Activated T-helper 1 cell treated with Interleukin-2 at 50 U/mL for 16 hours (primary cell): ENCODE results near the gene PRKCZ.

ENCODE experiments used
- DNase-seq: peaks from one replicate; pipeline ENCODE4 v3.0.0-alpha.2; 2020; ENCODE audit warnings: low read depth

PRKCZ gene

GRCh38 chr1:2156866-2157265 is 106.7 kb downstream of the PRKCZ start:
- no peak for DNase-seq

- no peak for DNase-seq
Observed at GRCh38 chr1:2157856-2158255, 107.6 kb downstream of the PRKCZ start.

- DNase-seq, result no peak
Observed at GRCh38 chr1:2158272-2158671, 108.1 kb downstream of the PRKCZ start.

DNA sequence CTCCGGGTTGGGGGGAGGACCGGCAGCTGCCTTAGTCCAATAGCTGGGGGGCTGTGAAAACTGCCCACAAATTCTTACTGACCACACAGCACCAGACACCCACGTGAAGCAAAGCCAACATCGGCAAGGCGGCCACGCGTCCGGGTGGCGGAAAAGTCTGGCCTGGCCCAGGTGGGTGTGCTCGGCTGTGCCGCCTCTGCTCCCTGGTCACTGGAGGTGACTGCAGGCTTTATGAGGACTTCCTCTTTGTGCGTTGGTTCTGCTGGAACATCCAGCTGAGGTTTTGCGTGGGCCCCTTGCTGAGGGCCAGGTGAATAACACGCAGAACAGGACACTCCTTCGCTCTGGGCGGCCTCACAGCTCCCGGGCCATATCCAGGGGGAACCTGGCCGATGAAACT is 108.9 kb downstream of the PRKCZ start:
- no peak for DNase-seq

DNA sequence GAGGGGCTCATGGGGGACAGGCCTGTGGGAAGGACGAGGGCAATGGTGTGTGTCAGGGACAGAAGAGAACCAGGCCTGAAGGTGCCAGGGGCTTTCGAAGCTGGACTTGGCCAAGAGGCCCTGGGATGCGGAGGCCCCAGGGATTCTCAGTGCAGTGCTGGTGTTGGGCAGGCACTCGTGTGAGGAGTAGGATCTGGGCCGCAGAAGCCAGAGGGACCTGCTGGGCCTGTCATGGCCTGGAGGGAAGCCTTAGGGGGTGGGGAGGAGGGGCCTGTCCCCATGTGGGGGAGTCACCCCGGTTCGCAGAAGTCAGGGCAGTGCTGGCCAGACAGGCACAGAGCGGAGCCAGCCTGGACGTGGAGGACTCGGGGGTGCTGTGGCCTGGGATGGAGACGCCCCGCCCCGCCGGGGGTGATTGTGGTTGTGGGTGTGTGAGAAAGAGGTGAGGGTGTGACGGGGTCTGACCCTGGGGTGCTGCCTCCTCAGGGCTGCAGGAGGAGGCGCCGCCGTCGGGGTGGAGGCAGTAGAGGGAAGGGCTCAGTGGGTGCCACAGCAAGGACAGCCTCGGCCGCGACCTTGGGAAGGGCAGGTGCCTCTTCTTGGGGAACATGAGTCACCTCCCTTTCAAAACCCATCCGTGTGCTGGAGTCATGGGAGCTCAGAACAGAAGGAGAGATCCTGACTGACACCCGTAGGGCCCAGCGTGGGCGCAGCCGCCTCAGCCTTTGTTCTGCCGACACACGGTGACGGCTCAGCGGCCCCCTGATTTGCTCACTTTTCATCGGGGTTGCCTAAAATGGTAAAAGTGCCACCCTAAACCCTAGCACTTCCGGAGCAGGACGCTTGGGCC is 110.5 kb downstream of the PRKCZ start:
- DNase-seq, result no peak

GRCh38 chr1:2163205-2163604 is 113.0 kb downstream of the PRKCZ start:
- DNase-seq, result no peak

DNA sequence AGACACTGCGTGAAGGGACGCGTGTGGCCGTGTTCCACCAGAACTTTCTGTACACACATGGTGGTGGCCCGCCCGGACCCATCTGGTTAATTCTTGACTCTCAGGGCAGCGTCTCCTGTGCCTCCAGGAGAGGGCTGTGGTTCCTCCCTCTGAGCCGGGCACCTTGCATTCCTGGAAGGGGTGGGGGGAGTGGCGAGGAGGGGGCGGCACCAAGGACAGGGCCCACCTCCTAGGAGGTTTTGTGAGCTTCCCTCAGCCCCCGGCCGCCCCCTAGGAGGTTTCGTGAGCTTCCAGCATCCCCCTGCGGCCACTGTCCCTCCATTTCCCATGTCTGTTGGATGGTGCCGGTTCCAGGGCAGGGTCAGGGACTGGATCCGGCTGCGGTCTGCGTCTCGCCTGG is 115.4 kb downstream of the PRKCZ start:
- DNase-seq, result no peak

DNA sequence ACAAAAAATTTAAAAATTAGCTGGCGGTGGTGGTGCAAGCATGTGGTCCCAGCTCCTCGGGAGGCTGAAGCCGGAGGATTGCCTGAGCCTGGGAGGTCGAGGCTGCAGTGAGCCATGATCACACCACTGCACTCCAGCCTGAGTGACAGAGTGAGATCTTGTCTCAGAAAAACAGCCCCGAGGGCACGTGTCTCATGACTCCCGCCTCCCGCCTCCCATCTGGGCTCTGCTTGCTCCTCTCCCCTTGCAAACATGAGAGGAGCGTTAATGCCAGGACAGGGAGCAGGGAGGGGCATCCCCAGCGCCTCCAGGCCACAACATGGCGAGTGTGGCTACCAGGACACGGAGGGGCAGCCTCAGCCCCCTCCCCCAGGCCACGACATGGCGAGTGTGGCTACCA is 116.0 kb downstream of the PRKCZ start:
- no peak for DNase-seq

DNA sequence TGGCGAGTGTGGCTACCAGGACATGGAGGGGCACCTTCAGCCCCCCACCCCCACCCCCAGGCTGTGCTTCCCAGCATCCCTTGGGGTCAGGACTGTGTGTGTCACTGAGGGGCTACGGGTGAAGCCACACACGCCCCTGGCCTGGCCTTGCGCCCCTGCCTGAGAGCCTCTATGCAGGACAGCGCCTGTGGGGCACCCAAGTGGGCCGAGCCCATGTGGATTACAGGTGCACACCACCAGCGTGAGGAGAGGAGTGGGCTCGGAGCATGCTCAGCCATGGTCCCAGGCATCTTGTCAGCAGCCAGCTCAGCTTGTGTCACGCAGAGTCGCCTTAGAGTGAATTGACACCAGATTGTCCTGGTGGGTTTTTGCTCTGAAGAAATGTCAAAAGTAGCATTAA is 116.5 kb downstream of the PRKCZ start:
- no peak for DNase-seq

- DNase-seq, result no peak
Observed at GRCh38 chr1:2168090-2168489, 117.9 kb downstream of the PRKCZ start.

DNA sequence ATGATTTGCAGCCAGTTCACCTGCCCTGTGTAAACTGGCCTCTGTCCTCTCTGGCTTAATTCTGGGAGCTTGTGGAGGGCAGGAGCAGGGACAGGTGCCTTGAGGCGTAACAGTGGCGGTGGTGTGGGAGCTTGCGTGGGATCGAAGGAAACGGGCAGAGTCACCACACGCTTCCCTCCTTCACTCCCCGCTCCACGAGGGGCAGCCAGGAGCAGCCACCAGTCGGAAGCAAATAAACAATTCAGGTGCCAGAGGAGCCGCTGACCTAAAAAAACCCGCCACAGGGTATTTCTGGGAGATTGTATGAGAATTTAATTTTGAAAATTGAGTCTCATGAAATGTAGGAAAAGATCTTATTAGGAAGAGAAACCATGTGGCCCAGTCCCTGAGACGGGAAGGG is 118.3 kb downstream of the PRKCZ start:
- no peak for DNase-seq

GRCh38 chr1:2169200-2169836 is 119.1 kb downstream of the PRKCZ start:
- DNase-seq, result no peak

DNA sequence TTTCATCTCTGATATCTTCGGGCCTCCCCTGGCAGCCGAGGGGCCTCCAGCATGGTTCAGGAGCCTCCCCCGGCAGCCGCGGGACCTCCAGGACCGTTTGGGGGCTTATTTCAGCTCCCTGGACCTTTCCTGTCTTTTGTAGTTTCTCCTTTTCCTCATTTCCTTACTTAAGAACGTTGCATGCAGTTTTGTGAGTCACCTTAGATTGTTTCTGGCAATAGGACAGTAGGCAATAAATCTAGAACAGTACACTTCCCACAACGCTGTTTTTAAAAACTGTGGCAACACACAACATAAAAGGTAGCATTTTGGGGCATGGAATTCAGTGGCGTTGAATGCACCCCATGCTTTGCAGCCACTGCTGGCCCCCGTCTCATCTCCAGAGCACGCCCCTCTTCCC is 120.0 kb downstream of the PRKCZ start:
- no peak for DNase-seq

- no peak for DNase-seq
Observed at GRCh38 chr1:2172012-2172411, 121.8 kb downstream of the PRKCZ start.

GRCh38 chr1:2172551-2173146 is 122.4 kb downstream of the PRKCZ start:
- no peak for DNase-seq

DNA sequence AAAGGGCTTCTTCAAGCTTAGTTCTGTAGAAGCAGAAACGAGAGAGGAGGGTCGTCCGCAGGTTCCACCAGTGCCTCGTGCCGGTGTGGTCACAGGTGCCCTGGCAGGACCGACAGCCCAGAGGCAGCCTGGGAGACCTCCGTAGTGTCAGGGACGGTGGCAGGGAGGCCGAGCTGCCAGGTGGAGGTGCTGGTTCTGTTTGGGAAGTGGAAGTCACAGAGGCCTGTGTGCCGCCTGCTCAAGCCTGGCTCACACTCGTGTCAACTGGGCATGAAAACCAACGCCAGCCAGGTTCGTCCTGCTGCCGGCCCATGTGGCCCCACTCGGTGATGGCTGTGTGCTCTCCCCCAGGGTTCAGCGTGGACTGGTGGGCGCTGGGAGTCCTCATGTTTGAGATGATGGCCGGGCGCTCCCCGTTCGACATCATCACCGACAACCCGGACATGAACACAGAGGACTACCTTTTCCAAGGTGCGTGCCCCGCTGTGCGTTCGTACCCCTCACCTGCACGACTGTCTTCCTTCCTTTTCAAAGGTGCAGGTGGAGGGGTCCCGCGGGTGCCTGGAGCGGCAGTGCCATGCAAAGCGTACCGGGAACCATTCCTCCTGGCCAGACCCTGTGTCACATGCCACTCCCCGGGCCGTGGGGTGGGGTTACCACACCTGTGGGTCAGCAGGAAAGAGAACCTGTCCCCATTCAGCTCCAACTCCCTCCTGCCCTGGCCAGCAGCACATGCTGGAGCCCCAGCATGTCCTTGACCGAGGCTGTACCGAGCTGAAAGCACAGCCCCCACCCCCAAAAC is 123.5 kb downstream of the PRKCZ start:
- no peak for DNase-seq

GRCh38 chr1:2174348-2175054 is 124.3 kb downstream of the PRKCZ start:
- DNase-seq, result no peak

DNA sequence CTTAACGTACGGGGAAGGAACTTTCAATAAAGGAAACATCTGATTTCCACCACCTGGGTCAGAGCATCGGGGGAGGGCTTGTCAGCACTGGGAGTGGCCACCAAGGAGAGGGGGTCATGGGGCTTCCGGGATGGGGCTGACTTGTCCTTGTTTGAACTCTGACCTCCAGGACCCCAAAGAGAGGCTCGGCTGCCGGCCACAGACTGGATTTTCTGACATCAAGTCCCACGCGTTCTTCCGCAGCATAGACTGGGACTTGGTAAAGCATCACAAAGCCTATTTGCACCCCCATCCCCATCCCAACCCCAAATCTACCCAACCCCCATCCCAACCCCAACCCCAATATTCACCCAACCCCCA is 124.8 kb downstream of the PRKCZ start:
- DNase-seq, result no peak

DNA sequence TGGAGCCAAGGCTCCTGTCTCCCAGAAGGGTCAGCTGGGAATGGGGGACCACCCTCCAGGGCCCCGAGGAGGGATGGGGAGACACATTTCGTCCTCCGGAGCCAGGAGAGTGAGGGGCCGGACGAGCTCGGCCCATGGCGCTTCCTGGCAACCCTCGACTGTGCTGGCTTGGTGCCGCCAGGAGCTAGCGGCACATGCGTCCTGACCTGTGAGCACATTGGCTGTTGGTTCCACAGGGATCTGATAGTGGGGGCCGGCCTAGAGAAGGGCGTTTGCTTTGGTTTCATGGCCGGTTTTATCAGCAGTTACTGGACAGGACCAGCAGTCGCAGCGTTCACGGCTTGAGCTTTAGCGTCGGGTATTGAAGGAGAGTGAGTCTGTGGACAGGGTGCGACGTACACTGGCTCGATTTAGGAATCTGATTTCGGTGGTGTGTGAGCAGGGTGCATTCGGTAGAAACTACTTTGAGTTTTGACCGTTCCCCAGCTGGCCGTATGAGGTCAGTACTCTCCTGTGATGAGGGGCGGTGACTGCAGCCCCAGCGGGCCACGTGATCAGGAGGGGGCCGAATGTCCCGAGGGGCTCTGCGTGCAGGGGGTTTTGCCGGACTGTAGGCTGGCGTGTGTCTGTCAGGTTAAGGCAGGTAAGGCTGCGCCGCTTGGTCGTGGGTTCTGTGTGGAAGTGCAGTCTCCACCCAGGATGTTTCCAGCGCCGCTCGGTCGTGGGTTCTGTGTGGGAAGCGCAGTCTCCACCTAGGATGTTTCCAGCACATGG is 125.7 kb downstream of the PRKCZ start:
- no peak for DNase-seq

- DNase-seq, result no peak
Observed at GRCh38 chr1:2176615-2177014, 126.4 kb downstream of the PRKCZ start.

DNA sequence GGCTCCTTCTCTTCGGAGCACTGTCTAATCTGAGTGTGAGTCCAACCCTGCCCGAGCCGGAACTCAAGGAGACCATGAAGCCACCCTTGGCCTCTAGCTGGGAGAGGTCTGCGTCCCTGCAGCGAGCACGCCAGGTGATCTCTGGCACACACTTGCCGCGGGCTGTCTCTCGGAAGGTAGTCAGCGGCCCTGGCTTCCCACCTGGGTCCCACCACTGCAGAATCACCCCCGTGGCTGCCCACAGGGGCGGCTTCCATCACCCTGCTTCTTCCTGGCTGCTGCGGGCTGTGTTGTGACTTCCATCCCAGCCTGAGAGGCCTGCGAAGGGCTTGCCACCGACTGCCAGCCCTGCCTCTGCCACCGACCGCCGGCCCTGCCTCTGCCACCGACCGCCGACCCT is 127.3 kb downstream of the PRKCZ start:
- DNase-seq, result no peak
